ENCODE data around the gene RNF227.
A peak's percentile ranks its signal among the peaks of the same experiment; 100 is the strongest.

The RNF227 gene

DNA sequence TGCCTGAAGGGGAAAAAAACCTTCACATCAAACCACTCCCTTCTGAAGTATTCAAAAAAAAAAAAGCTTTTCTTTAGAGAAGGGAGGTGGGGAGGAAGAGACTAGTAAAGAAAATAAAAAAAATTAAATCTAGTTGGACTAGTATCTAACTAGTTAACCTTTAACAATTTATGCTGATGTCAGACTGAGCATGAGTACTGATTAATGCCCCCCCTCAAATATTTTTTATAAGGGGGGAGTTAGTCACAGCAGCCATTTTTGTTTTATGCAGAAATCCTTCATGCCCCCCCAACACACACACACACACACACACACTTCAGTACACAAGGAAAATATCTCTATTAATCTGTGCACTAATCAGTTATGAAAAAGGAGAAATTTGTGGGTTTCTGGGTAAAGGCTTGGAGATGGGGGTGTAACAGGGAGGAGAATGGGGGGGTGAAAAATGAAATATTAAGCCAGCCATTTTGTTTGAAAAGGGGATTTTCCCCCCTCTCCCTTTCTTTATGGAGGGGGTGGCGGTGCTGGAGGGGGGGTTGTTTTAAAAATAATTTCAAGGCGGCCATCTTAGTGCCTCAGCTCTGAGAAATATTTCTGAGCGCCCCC is 32.2 kb downstream of the RNF227 start:
- TF ChIP-seq REST (IDR thresholded peaks at IDR 0.05; ENCODE audit: insufficient read depth in 1 of 2, low read depth in 2 of 2, low read length in 2 of 2) (no peak), SIN3A (IDR thresholded peaks at IDR 0.05; ENCODE audit: borderline replicate concordance, insufficient read depth, low read length) (0 out of 2 replicates have a peak, but pooled peaks have one; percentile 21), POLR2AphosphoS5 (IDR thresholded peaks at IDR 0.05; ENCODE audit: low read depth, low read length) (no peak)

GRCh38 chr17:7882629-7883028 is 33.5 kb downstream of the RNF227 start:
- TF ChIP-seq SIN3A (IDR thresholded peaks at IDR 0.05; ENCODE audit: borderline replicate concordance, insufficient read depth, low read length) (no peak), POLR2AphosphoS5 (IDR thresholded peaks at IDR 0.05; ENCODE audit: low read depth, low read length) (no peak), TAF1 (IDR thresholded peaks at IDR 0.05; ENCODE audit: borderline replicate concordance, insufficient read depth, low read length) (no peak), FOXP2 (optimal IDR thresholded peaks at IDR 0.05; ENCODE audit: borderline replicate concordance, extremely low read depth, extremely low read length, insufficient read depth) (no peak), REST (IDR thresholded peaks at IDR 0.05; ENCODE audit: insufficient read depth in 1 of 2, low read depth in 2 of 2, low read length in 2 of 2) (no peak)

DNA sequence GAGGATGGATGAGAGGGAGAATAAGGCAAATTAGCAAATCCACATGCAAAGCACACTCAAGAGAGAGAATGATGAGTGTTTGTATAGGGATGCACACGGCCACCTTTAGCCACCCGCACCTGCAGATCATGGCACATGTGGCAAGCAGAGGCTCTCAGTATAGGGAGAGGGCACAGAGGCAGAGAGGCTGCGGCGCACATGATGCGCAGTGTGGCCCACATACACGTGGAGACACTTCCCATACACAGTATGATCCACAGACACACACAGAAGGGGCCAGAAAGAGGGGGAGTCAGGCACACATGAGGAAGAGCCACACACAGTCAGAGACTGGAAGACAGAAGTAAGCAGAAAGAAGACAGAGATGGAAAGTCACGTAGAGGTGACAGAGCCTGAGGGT is 34.0 kb downstream of the RNF227 start:
- TF ChIP-seq FOXP2 (optimal IDR thresholded peaks at IDR 0.05; ENCODE audit: borderline replicate concordance, extremely low read depth, extremely low read length, insufficient read depth) (no peak), SIN3A (IDR thresholded peaks at IDR 0.05; ENCODE audit: borderline replicate concordance, insufficient read depth, low read length) (no peak), POLR2AphosphoS5 (IDR thresholded peaks at IDR 0.05; ENCODE audit: low read depth, low read length) (no peak), REST (IDR thresholded peaks at IDR 0.05; ENCODE audit: insufficient read depth in 1 of 2, low read depth in 2 of 2, low read length in 2 of 2) (no peak), TAF1 (IDR thresholded peaks at IDR 0.05; ENCODE audit: borderline replicate concordance, insufficient read depth, low read length) (no peak)

- TF ChIP-seq TAF1 (IDR thresholded peaks at IDR 0.05; ENCODE audit: borderline replicate concordance, insufficient read depth, low read length) (no peak), POLR2AphosphoS5 (IDR thresholded peaks at IDR 0.05; ENCODE audit: low read depth, low read length) (no peak), FOXP2 (optimal IDR thresholded peaks at IDR 0.05; ENCODE audit: borderline replicate concordance, extremely low read depth, extremely low read length, insufficient read depth) (no peak), SIN3A (IDR thresholded peaks at IDR 0.05; ENCODE audit: borderline replicate concordance, insufficient read depth, low read length) (no peak), REST (IDR thresholded peaks at IDR 0.05; ENCODE audit: insufficient read depth in 1 of 2, low read depth in 2 of 2, low read length in 2 of 2) (no peak)
These were observed 34.6 kb downstream of the RNF227 start for GRCh38 chr17:7881276-7882054.
